Measurements from ENCODE around the gene ZIC1.
A peak's percentile ranks its signal among the peaks of the same experiment; 100 is the strongest.

ZIC1 gene

GRCh38 chr3:147377412-147378367 lies 31.5 kb upstream of the ZIC1 start:
- DNase-seq, result no peak
- in situ Hi-C loops (cut with HindIII; ENCODE audit: low pct_ligation_motif_present, low pct_unique_long_range_greater_than_20kb, low sequenced_read_pairs), result no loop called here

- DNase-seq, result no peak
- in situ Hi-C loops (cut with HindIII; ENCODE audit: low pct_ligation_motif_present, low pct_unique_long_range_greater_than_20kb, low sequenced_read_pairs), result no loop called here
Observed at GRCh38 chr3:147379651-147380050, 29.5 kb upstream of the ZIC1 start.

- in situ Hi-C loops (cut with HindIII; ENCODE audit: low pct_ligation_motif_present, low pct_unique_long_range_greater_than_20kb, low sequenced_read_pairs), result no loop called here
- DNase-seq, result no peak
Observed at GRCh38 chr3:147380387-147380951, 28.7 kb upstream of the ZIC1 start.

- DNase-seq, result no peak
- in situ Hi-C loops (cut with HindIII; ENCODE audit: low pct_ligation_motif_present, low pct_unique_long_range_greater_than_20kb, low sequenced_read_pairs), result no loop called here
Observed at GRCh38 chr3:147380977-147381376, 28.2 kb upstream of the ZIC1 start.

- in situ Hi-C loops (cut with HindIII; ENCODE audit: low pct_ligation_motif_present, low pct_unique_long_range_greater_than_20kb, low sequenced_read_pairs), result no loop called here
- no peak for DNase-seq
Observed at GRCh38 chr3:147381596-147381995, 27.6 kb upstream of the ZIC1 start.

GRCh38 chr3:147383617-147384016 lies 25.5 kb upstream of the ZIC1 start:
- in situ Hi-C loops (cut with HindIII; ENCODE audit: low pct_ligation_motif_present, low pct_unique_long_range_greater_than_20kb, low sequenced_read_pairs), result no loop called here
- DNase-seq, result peak; percentile 23

- in situ Hi-C loops (cut with HindIII; ENCODE audit: low pct_ligation_motif_present, low pct_unique_long_range_greater_than_20kb, low sequenced_read_pairs), result no loop called here
- DNase-seq, result no peak
Observed at GRCh38 chr3:147384210-147385058, 24.7 kb upstream of the ZIC1 start.

GRCh38 chr3:147385059-147386012 lies 23.8 kb upstream of the ZIC1 start:
- DNase-seq, result no peak
- in situ Hi-C loops (cut with HindIII; ENCODE audit: low pct_ligation_motif_present, low pct_unique_long_range_greater_than_20kb, low sequenced_read_pairs), result no loop called here

GRCh38 chr3:147387291-147387884 lies 21.8 kb upstream of the ZIC1 start:
- no peak for DNase-seq
- in situ Hi-C loops (cut with HindIII; ENCODE audit: low pct_ligation_motif_present, low pct_unique_long_range_greater_than_20kb, low sequenced_read_pairs), result no loop called here

GRCh38 chr3:147387885-147388699 lies 21.1 kb upstream of the ZIC1 start:
- in situ Hi-C loops (cut with HindIII; ENCODE audit: low pct_ligation_motif_present, low pct_unique_long_range_greater_than_20kb, low sequenced_read_pairs), result no loop called here
- DNase-seq, result no peak

- in situ Hi-C loops (cut with HindIII; ENCODE audit: low pct_ligation_motif_present, low pct_unique_long_range_greater_than_20kb, low sequenced_read_pairs), result no loop called here
Observed at GRCh38 chr3:147388700-147389580, 20.2 kb upstream of the ZIC1 start.

GRCh38 chr3:147389717-147390116 lies 19.4 kb upstream of the ZIC1 start:
- no peak for DNase-seq
- in situ Hi-C loops (cut with HindIII; ENCODE audit: low pct_ligation_motif_present, low pct_unique_long_range_greater_than_20kb, low sequenced_read_pairs), result no loop called here

More at GRCh38 chr3:147388700-147389580, 20.2 kb upstream of the ZIC1 start:
- no peak for DNase-seq

- DNase-seq, result no peak
- in situ Hi-C loops (cut with HindIII; ENCODE audit: low pct_ligation_motif_present, low pct_unique_long_range_greater_than_20kb, low sequenced_read_pairs), result no loop called here
Observed at GRCh38 chr3:147390589-147391569, 18.3 kb upstream of the ZIC1 start.

GRCh38 chr3:147391781-147392624 lies 17.2 kb upstream of the ZIC1 start:
- in situ Hi-C loops (cut with HindIII; ENCODE audit: low pct_ligation_motif_present, low pct_unique_long_range_greater_than_20kb, low sequenced_read_pairs), result no loop called here
- no peak for DNase-seq

Data from ACHN (cell line).